Thyroid gland (tissue), 4 donors: Measurements from ENCODE around the gene SMARCB1. TPM values are rescaled to one million over a fixed set of nuclear protein-coding genes. Genes with fewer than 3 reads are reported as not detected.

Experiments used
- DNase-seq, 2 donors: peaks; one replicate each; pipeline ENCODE4 v3.0.0-alpha.2; 2019
- H3K27ac ChIP-seq, 3 donors: fragments of 200-600 bp; sonication (generic); 1 replicate in 2 of 3; 2 replicates in 1 of 3; pipeline ENCODE4 v1.5.1; 2016 to 2019; ENCODE audit warnings: mild to moderate bottlenecking in 1 of 3, moderate library complexity in 1 of 3
- H3K27me3 ChIP-seq: fragments of 200-600 bp; sonication (generic); one replicate; pipeline ENCODE4 v1.5.1; 2019
- H3K36me3 ChIP-seq, 2 donors: fragments of 200-600 bp; sonication (generic); one replicate each; pipeline ENCODE4 v1.5.1; 2016 to 2019
- H3K4me1 ChIP-seq, 2 donors: fragments of 200-600 bp; sonication (generic); one replicate each; pipeline ENCODE4 v1.5.1; 2017 to 2019
- H3K4me3 ChIP-seq, 3 donors: fragments of 200-600 bp; sonication (generic); replicated peaks in 1 of 3; 1 replicate in 2 of 3; 2 replicates in 1 of 3; pipeline ENCODE4 v1.5.1; 2016; ENCODE audit warnings: mild to moderate bottlenecking in 1 of 3
- H3K9me3 ChIP-seq: fragments of 200-600 bp; sonication (generic); one replicate; pipeline ENCODE4 v1.5.1; 2017
- POLR2A ChIP-seq, 2 donors: fragments of 450-650 bp; IDR thresholded peaks; one replicate each; pipeline ENCODE4 v1.6.1; 2017; ENCODE audit warnings: antibody characterized with exemption in 2 of 2, mild to moderate bottlenecking in 2 of 2, moderate library complexity in 1 of 2
- WGBS, 2 donors: methylation state at CpG; one replicate each; pipeline ENCODE4 v1.1.5; 2017; 5-methylcytosine and 5-hydroxymethylcytosine counted together
- intact Hi-C: fragments of 100-400 bp; cut with DNase I; formaldehyde crosslinking; loops from one replicate; pipeline ENCODE4 v1.15.1; 2023
- total RNA-seq, 4 donors: library from RNA; depleted of rRNA; stranded (reverse); fragments of >200 nt; gene quantifications; one replicate each; pipeline ENCODE4 v1.2.3, GENCODE V29; 2016
- TF ChIP-seq, protein P1 (sequence below), 6 experiments: fragments of 200-600 bp in 3 of 6; fragments of 450-650 bp in 3 of 6; sonication (generic) in 3 of 6; IDR thresholded peaks; one replicate each; pipeline ENCODE4 v1.5.1; 2016 to 2019; ENCODE audit warnings: antibody characterized with exemption in 6 of 6, mild to moderate bottlenecking in 2 of 6, inconsistent platforms in 1 of 6, moderate library complexity in 1 of 6

SMARCB1 gene
- total RNA-seq, 4 donors from 2014 or later: 59.8 to 107 (median 75.4) TPM

DNA sequence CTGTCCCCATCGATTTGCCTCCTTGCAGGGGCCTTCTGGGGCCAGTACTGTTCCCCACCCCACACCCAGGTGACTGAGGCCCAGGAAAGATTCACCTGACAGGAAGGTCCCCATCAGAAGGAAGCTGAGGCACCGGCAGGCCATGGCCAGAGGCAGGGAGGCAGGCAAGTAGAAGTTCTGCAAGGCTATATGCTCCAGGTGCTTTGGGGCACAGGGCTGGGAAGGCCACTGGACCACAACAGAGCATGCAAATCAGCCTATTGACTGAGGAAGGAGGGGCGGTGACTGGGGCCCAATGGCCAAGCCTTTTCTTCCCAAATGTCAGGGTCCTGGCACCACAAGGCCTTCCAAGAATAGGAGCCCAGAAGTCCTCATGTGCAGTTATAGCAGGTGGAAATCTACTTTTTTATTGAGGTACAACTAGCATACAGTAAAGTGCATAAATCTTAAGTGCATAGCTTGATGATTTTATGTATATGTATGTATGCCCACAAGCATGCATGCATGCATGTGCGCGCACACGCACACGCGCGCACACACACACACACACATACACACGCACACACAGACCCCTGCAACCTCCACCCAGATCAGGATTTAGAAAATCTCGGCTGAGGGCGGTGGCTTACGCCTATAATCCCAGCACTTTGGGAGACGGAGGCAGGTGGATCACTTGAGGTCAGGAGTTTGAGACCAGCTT, 32.4 kb upstream of the SMARCB1 start, which contains the start of gene VPREB3:
Gene VPREB3, minus strand, starts transcription at position 206 of the 700 bp plus-strand sequence. Its CDS starts 62 bp downstream, at position 144.
- intact Hi-C loops: no loop called here
- Histone ChIP-seq H3K27ac (no peak within 1 kb of the TSS), H3K36me3 (no peaks in the 10 kb centered on the region), H3K4me1 (peaks cover 5 to 9% of the 10 kb centered on the region in 2 donors), H3K27me3 (no peaks in the 10 kb centered on the region), H3K4me3 (no peak within 1 kb of the TSS), H3K9me3 (no peaks in the 10 kb centered on the region)
- no peak for TF ChIP-seq POLR2A (IDR thresholded peaks at IDR 0.05)
- TF ChIP-seq, protein P1, sequence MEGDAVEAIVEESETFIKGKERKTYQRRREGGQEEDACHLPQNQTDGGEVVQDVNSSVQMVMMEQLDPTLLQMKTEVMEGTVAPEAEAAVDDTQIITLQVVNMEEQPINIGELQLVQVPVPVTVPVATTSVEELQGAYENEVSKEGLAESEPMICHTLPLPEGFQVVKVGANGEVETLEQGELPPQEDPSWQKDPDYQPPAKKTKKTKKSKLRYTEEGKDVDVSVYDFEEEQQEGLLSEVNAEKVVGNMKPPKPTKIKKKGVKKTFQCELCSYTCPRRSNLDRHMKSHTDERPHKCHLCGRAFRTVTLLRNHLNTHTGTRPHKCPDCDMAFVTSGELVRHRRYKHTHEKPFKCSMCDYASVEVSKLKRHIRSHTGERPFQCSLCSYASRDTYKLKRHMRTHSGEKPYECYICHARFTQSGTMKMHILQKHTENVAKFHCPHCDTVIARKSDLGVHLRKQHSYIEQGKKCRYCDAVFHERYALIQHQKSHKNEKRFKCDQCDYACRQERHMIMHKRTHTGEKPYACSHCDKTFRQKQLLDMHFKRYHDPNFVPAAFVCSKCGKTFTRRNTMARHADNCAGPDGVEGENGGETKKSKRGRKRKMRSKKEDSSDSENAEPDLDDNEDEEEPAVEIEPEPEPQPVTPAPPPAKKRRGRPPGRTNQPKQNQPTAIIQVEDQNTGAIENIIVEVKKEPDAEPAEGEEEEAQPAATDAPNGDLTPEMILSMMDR (IDR thresholded peaks at IDR 0.05): no peak
- no peak for DNase-seq
- 89 to 94% methylated on average over 14 of the region's 14 CpGs for whole genome bisulfite sequencing, 2 donors

DNA sequence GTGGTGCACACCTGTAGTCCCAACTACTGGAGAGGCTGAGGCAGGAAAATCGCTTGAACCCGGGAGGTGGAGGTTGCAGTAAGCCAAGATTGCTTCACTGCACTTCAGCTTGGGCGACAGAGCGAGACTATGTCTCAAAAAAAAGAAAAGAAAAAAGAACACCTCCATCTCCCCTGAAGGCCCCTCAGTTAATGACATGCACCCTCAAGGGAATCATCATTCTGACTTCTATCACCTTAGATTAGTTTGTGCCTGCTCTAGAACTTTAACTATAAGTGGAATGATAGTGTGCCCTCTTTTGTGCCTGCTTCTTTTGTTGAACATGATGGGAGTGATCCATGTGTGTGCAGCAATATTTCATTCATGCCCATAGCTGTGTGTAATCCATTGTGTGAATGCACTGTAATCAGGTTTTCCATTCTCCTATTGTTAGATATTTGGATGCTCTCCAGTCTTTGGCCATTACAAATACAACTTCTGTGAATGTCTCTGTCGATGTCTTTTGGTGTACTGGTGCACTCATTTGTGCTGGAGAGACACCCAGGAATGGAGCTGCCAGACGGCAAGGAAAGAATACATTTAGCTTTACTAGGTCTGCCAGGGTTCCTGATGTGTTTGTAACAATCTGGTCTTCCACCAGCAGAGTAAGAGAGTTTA, 31.7 kb upstream of the SMARCB1 start:
- Histone ChIP-seq H3K36me3 (no peaks in the 10 kb centered on the region), H3K27me3 (no peaks in the 10 kb centered on the region), H3K9me3 (no peaks in the 10 kb centered on the region), H3K4me1 (peaks cover 0 to 4% of the 10 kb centered on the region in 2 donors), H3K27ac (no peak overlapping the region), H3K4me3 (no peak overlapping the region)
- no peak for DNase-seq
- TF ChIP-seq POLR2A (IDR thresholded peaks at IDR 0.05): no peak
- TF ChIP-seq, protein P1 (IDR thresholded peaks at IDR 0.05): no peak
- intact Hi-C loops: no loop called here
- 62 to 69% methylated on average over 6 of the region's 6 CpGs for WGBS, 2 donors

DNA sequence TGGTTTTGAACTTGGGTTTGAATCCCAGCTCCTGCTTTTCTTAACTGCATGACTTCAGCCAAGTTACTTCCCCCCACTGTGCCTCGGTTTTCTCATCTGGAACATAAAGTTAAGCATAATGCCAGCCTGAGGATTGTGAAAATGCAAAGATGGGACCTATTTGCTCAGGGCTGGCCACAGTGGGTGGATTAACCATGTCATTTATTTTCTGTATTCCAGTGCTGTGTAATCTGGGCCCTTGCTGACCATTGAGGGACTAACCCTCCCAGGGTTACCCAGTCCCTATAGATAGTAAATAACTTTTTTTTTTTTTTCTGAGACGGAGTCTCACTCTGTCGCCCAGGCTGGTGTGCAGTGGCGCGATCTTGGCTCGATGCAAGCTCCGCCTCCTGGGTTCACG, 31.1 kb upstream of the SMARCB1 start:
- intact Hi-C loops: no loop called here
- 82 to 91% methylated on average over 8 of the region's 8 CpGs for WGBS, 2 donors
- no peak overlapping the region for H3K4me3 ChIP-seq
- no peaks in the 10 kb centered on the region for H3K36me3 ChIP-seq
- TF ChIP-seq POLR2A (IDR thresholded peaks at IDR 0.05): no peak
- TF ChIP-seq, protein P1 (IDR thresholded peaks at IDR 0.05): no peak
- H3K4me1 ChIP-seq: no peaks in the 10 kb centered on the region
- H3K9me3 ChIP-seq: no peaks in the 10 kb centered on the region
- no peak overlapping the region for H3K27ac ChIP-seq
- H3K27me3 ChIP-seq: no peaks in the 10 kb centered on the region
- DNase-seq: no peak

DNA sequence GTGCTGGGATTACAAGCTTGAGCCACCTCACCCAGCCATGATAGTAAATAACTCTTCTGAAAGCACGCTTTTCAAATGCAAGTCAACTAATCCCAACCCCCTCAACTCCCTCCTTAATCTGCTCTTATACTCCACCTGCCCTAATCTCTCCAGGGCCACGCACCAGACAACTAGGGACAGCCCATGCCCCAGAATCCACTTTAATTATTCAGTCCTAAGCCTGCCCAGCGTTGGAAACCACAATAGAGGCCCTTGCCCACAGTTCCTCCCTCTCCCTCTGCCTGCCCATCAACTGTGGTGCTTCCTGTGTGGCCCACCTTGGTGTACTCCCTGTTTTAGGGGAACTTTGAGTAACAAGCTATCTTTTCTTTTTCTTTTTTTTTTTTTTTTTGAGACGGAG, 29.9 kb upstream of the SMARCB1 start:
- intact Hi-C loops: no loop called here
- Histone ChIP-seq H3K27ac (no peak overlapping the region), H3K27me3 (no peaks in the 10 kb centered on the region), H3K9me3 (no peaks in the 10 kb centered on the region), H3K36me3 (no peaks in the 10 kb centered on the region), H3K4me3 (no peak overlapping the region), H3K4me1 (no peaks in the 10 kb centered on the region)
- WGBS, 2 donors: 64 to 80% methylated on average over 4 of the region's 4 CpGs
- no peak for TF ChIP-seq POLR2A (IDR thresholded peaks at IDR 0.05)
- TF ChIP-seq, protein P1 (IDR thresholded peaks at IDR 0.05): no peak
- no peak for DNase-seq

DNA sequence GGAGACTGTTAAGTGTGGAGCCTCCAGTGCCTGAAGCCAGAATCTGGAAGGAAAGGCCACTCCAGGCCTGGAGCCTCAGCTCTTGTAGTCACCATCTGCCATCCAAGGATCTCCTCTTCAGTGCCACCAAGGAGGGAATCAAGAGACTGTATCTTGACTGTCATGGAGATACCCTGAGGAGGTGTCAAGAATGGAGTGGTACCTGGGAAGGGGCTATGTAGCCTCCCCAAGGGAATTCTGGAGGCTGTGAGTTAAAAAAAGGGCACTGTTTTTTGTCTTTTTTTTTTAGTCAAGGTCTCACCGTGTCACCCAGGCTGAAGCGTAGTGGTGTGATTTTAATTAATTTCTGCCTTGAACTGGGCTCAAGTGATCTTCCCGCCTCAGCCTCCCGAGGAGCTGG, 27.2 kb upstream of the SMARCB1 start:
- intact Hi-C loops: no loop called here
- Histone ChIP-seq H3K27ac (no peak overlapping the region), H3K27me3 (no peaks in the 10 kb centered on the region), H3K4me1 (peaks cover 5 to 8% of the 10 kb centered on the region in 2 donors), H3K9me3 (no peaks in the 10 kb centered on the region), H3K4me3 (no peak overlapping the region), H3K36me3 (no peaks in the 10 kb centered on the region)
- no peak for TF ChIP-seq POLR2A (IDR thresholded peaks at IDR 0.05)
- TF ChIP-seq, protein P1 (IDR thresholded peaks at IDR 0.05): no peak
- no peak for DNase-seq
- 92 to 96% methylated on average over 4 of the region's 4 CpGs for WGBS, 2 donors
